DMS153 treated with DMSO at 0.1 percent for 48 hours (cell line): ENCODE data around the gene DHRSX.
"Not testable (repeated sequence)": the region's sequence is repeated elsewhere in the genome, so short reads cannot be mapped to it uniquely, and the experiment has no call there.

Experiments used
- DNase-seq: peaks from one replicate; lab custom pipeline; 2025; ENCODE audit not compliant: unreplicated experiment; lab: John Stamatoyannopoulos, UW

DHRSX gene

DNA sequence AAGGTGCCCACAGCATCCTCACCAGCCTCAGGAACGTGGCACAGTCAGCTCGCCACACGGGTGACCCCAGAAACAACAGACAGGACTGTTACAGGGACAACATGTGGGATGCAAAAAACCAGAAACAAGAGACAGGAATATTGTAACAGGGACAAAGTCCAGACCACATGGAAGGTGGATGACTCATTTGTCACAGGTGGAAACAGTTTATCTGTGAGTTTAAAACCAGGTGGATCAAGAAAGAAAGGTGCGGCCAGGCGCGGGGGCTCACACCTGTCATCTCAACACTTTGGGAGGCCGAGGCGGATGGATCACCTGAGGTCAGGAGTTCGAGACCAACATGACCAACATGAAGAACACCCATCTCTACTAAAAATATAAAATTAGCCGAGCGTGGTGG is 23.5 kb downstream of the DHRSX start:
- DNase-seq = not testable (repeated sequence)

DNA sequence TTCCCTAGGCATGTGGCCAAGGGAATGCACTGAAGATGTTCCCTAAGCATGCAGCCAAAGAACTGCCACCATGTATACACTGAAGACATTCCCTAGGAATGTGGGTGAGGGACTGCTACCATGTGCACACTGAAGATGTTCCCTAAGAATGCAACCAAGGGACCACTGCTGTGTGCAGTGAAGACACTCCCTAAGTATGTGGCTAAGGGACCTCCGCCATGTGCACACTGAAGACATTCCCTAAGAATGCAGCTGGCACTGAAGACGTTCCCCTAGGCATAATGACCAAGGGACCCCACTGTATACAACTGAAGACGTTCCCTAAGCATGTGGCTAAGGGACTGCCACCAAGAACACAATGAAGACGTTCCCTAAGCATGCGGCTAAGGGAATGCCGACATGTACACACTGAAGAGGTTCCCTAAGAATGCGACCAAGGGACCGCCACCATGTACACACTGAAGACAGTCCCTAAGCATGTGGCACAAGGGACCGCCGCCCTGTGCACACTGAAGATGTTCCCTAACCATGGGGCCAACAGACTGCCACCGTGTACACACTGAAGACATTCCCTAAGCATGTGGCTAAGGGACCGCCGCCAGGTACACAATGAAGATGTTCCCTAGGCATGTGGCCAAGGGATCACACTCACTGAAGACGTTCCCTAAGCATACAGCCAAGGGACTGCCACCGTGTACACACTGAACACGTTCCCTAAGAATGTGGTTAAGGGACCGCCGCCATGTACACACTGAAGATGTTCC is 25.6 kb downstream of the DHRSX start:
- DNase-seq = no peak

GRCh38 chrX:2474280-2474962 is 26.4 kb downstream of the DHRSX start:
- DNase-seq = no peak

DNA sequence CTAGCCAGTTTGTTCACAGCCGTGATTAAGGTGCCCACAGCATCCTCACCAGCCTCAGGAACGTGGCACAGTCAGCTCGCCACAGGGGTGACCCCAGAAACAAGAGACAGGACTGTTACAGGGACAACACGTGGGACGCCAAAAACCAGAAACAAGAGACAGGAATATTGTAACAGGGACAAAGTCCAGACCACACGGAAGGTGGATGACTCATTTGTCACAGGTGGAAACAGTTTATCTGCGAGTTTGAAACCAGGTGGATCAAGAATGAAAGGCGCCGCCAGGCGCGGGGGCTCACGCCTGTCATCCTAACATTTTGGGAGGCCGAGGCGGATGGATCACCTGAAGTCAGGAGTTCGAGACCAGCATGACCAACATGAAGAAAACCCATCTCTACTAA is 27.7 kb downstream of the DHRSX start:
- not testable (repeated sequence) for DNase-seq

DNA sequence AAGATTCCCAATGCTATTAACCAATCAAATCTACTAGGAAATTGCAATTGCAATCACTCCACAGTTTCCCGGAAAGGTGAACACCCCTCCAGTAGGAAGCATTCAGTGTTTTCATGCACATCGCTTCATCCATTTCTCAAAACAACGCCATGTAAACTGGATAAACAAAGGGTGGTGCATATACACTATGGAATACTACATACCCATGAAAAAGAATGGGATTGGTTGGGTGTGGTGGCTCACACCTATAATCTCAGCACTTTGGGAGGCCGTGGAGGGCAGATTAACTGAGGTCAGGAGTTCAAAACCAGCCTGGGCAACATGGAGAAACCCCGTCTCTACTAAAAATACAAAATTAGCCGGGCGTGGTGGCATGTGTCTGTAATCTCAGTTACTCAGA is 29.1 kb downstream of the DHRSX start:
- DNase-seq = no peak

GRCh38 chrX:2471126-2471525 is 29.6 kb downstream of the DHRSX start:
- not testable (repeated sequence) for DNase-seq

DNA sequence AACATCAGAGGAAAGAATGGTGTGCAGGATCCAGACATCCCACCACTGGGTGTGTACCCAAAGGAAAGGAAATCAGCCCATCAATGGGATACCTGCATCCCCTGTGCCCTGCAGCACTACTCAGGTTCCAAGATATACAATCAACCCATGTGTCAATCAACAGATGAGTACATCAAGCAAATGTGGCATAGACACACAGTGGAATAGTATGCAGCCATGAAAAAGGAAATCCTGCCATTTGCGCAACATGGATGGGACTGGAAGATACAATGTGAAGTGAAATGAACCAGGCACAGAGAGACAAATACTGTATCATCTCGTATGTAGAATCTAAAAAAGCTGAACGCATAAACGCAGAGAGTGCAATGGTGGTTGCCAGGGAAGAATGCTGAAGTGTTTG is 30.9 kb downstream of the DHRSX start:
- DNase-seq = not testable (repeated sequence)

DNA sequence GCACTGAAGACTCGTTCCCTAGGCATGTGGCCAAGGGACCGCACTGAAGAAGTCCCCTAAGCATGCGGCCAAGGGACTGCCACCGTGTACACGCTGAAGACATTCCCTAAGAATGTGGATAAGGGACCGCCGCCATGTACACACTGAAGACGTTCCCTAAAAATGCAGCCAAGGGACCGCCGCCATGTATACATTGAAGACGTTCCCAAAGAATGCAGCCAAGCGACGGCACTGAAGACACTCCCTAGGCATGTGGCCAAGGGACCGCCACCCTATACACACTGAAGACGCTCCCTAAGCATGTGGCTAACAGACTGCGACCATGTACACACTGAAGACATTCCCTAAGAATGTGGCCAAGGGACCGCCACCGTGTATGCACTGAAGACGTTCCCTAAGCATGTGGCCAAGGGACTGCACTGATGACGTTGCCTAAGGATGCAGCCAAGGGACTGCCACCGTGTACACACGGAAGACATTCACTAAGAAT is 31.5 kb downstream of the DHRSX start:
- DNase-seq = no peak

DNA sequence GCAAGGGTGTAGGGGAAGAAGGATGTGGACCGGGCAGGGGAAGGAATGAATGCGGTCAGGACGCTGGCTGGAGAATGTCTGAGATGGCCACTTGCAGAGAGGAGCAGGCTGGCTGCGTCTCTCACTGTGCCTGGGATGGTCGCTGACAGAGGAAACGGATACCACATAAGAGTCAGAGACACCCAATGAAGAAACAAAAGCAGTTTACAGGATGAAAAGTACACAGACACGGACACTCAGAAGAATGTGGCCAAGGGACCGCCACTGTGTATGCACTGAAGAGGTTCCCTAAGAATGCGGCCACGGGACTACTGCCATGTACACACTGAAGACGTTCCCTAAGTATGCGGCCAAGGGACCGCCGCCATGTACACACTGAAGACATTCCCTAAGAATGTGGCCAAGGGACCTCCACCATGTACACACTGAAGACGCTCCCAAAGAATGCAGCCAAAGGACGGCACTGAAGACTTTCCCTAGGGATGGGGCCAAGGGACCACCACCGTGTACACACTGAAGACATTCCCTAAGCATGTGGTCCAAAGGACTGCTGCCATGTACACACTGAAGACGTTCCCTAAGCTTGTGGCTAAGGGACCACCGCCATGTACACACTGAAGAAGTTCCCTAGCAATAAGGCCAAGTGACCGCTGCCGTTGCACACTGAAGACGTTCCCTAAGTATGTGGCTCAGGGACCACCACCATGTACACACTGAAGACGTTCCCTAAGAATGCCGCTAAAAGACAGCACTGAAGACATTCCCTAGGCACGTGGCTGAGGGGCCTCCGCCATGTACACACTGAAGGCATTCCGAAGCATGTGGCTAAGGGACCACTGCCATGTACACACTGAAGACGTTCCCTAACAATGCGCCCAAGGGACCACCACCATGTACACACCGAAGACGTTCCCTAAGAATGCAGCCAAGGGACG is 32.2 kb downstream of the DHRSX start:
- DNase-seq = no peak

GRCh38 chrX:2466876-2467656 is 33.7 kb downstream of the DHRSX start:
- DNase-seq = no peak

DNA sequence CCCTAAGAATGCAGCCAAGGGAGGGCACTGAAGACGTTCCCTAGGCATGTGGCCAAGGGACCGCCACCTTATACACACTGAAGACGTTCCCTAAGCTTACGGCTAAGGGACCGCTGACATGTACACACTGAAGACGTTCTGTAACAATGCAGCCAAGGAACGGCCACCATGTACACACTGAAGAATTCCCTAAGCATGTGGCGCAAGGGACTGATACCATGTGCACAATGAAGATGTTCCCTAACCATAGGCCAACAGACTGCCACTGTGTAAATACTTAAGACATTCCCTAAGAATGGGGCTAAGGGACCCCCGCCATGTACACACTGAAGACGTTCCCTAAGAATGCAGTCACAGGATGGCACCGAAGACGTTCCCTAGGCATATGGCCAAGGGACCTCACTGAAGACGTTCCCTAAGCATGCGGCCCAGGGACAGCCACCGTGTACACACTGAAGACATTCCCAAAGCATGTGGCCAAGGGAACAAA is 36.1 kb downstream of the DHRSX start:
- DNase-seq = no peak

DNA sequence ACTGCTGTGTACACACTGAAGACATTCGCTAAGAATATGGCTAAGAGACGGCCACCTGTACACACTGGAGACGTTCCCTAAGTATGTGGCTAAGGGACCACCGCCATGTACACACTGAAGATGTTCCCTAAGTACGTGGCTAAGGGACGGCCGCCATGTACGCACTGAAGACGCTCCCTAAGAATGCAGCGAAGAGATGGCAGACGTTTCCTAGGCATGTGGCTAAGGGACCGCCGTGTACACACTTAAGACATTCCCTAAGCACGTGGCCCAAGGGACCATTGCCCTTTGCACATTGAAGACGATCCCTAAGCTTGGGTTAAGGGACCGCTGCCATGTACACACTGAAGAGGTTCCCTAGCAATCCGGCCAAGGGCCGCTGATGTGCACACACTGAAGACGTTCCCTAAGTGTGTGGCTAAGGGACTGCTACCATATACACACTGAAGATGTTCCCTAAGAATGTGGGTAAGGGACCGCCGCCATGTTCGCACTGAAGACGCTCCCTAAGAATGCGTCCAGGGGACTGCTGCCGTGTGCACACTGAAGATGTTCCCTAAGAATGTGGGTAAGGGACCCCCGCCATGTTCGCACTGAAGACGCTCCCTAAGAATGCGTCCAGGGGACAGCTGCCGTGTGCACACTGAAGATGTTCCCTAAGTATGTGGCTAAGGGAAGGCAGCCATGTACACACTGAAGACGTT is 36.7 kb downstream of the DHRSX start:
- no peak for DNase-seq

- not testable (repeated sequence) for DNase-seq
Measured at GRCh38 chrX:2463481-2463880, 37.3 kb downstream of the DHRSX start.

DNA sequence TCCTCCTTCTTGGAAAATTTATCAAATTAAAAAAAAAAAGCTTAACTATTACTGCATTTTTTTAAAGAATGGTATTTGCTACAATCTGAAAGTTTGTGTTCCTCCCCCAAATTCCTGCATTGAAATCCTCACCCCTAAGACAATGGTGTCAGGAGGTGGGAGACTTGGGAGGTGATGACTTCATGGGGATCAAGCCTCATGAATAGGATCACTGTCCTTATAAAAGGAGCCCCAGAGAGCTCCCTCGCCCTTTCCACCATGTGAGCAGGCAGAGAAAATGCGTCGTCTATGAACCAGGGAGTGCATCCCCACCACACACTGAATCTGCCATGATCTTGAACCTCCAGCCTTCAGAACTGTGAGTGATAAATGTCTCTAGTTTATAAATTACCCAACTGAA is 38.0 kb downstream of the DHRSX start:
- no peak for DNase-seq

DNA sequence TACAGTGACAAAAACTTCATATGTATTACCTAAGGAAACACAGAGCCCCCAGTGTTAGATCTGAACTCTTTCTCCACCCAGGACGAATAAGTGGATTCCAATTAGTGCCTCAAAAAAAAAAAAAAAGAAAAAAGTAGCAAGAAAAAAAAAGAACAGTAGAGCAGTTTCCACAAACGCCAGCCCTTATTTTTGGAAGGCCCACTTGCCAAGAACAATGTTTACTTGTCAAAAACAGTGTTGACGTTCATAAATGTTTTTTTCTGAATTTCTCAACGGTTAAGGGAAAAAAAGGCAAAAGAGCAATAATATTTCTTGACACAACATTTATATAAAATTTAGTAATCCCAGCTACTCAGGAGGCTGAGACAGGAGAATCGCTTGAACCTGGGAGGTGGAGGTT is 38.7 kb downstream of the DHRSX start:
- DNase-seq = no peak

GRCh38 chrX:2461711-2462016 is 39.1 kb downstream of the DHRSX start:
- DNase-seq = no peak

DNA sequence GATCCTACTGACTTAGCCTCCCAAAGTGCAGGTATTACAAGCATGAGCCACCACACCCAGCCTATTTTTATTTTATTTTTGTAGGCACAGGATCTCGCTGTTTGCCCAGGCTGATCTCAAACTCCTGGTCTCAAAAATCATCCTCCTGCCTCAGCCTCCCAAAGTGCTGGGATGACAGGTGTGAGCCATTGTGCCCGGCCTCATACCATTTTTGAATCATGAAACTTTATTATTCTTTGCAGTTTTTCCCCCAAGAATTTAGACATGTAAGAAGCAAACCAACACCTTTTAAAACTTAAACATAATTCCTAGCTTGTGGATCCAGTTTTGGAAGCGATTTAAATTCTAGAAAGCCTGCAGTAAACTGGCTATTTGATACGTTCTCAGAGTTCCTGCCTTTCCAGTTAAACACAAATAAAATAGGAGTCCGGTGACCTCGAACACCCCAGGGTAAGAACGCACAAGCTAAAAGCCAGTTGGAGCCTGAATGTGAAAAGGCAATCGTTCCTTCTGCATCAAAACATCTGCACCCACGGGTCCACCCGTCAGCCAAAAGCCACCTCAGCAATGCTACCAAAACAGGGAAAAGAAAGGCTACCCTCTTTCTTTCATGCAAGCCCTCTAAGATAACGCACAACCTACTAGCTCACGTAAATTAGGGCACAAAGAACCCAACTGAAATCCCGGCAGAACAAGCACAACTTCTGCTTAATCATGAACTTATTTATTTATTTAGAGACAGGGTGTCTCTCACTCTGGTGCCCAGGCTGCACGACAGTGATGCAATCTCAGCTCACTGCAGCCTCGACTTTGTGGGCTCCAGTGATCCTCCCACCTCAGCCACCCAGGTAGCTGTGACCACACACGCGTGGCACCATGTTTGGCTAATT is 39.7 kb downstream of the DHRSX start:
- DNase-seq = not testable (repeated sequence)

- not testable (repeated sequence) for DNase-seq
Measured at GRCh38 chrX:2460048-2460447, 40.7 kb downstream of the DHRSX start.

GRCh38 chrX:2458309-2458708 is 42.5 kb downstream of the DHRSX start:
- DNase-seq = no peak
